HG02763 (cell line): ENCODE results near the gene MLXIP.

Experiments
- ATAC-seq: cut with Tn5 transposase; IDR thresholded peaks from one replicate; pipeline ENCODE4 v1.9.1; 2021; ENCODE audit warnings: mild to moderate bottlenecking, moderate library complexity; ENCODE audit not compliant: unreplicated experiment

The MLXIP gene

DNA sequence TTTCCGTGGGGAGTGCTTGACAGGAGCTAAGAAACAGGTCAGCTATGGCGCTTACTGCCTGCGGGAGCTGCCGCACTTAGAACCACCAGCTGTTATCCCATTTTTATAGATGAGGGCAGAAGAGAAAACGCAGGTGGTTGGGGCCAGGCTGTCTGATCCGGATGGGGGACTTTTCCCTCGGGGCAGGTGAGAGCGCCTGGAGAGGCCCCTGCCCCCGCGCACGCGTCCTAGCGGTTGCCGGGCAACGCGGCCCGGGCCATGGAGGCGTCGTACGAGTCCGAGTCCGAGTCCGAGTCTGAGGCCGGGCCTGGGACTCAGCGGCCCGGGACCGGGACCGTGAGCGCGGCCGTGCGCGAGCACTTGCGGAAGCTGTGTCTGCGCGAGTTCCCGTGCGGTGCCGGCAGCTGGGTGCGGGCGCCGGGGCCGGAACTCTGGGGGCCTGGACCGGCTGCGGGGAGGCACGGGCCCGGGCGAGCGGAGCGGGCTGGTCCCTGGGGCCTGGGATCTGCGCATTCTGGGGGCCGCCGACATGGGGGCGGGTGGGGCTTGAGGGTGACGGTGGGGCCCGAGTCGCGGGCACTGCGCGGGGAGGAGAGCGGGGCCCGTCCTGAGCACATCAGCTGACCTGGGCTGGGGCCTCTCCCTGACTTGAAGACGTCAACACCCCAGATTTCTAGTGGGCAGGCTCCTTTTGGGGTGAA is 104.5 kb downstream of the MLXIP start, which contains the start of gene LRRC43:
LRRC43 (plus strand) TSS at position 237 of the 701 bp plus-strand sequence; CDS start at position 259, 22 bp downstream.
- ATAC-seq: no peak

DNA sequence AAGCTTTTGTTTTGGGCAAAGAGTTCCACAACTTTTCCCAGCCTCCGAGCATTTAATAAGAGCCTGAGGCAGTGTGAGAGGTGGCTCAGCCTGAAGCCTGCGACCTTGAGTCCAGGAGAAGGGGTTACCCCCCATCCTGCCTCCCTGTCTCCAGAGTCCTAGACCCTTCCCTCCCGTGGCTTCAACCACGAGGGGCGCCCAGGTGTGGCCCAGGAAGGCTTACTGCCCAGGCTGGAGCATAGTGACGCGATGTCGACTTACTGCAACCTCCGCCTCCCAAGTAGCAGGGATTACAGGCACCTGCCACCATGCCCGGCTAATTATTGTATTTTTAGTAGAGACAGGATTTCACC is 105.0 kb downstream of the MLXIP start:
- ATAC-seq: no peak

DNA sequence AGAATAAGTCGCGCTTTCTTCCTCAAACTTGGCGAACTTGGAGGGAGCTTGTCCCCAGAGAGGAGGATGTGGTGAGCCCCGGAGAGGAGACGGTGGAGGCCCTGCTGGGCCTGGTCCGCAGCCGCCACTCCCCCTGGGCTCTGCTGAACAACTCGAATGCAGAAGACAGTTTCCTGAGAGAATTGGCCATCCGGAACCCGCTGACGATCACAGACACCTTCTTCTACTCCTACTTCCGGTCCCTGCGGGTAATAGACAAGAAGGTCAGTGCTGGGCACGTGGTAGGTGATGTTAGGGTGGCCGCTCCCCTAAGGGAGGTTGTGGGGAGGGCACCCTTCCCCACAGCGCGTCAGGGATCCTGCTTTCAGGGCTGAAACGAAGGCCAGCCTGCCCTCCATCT is 106.0 kb downstream of the MLXIP start:
- ATAC-seq: no peak

DNA sequence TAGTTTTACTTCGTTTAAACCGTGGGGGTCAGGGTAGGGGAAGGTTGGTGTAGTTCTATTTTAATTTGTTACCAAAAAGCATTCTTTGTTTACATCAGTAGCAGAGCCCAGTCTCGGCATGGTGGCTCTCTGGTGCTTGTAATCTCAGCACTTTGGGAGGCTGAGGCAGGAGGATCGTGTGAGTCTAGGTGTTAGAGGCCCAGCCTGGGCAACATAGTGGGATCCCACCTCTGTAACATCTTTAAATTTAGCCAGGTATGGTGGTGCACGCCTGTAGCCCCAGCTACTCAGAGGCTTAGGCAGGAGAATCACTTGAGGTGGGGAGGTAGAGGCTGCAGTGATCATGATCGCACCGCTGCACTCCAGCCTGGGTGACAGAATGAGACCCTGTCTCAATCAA is 106.5 kb downstream of the MLXIP start:
- ATAC-seq: no peak

DNA sequence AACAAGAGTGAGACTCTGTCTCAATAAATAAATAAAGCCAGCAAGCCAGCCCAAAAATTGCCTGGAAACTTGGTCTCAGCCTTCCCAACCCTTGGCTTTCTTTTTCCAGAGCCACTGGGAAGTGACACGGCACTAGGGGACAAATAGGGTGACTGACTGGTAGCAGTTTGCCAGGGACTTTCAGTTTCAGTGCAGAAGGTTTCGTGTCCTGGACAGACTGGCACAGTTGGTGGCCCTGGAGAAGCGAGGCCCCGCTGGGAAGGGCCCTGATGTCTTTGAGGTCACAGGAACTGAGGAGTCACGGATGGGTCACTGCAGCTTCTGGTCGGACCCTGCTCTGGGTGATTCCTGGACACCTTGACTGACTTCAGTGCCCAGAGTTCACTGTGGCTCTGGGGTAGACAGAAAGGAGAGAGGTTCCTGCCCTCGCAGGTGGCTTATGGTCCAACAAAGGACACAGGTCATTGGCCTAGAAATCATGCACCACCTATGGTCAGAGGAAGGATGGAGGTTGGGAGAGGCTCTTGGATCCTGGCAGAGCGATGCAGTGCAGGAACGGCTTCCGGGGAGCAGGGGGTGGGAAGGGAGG is 107.0 kb downstream of the MLXIP start:
- ATAC-seq: no peak

DNA sequence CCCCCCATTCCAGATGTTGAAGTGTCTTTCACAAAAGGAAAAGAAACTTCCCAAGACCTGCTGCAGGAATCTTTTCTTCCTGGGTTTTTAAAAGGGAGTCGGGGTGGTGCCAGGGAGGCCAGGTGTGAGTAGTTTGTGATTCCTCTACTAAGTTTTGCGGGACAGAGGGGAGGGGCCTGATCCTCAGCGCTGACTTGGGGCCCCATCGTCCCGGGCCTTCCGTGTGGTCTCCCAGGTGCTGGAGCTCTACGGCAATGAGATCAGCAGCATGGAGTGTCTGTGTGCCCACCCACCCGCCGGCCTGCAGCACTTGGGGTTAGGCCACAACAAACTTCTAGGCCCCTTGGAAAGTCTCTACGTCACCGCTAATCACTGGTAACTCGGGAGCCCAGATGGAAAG is 108.9 kb downstream of the MLXIP start:
- no peak for ATAC-seq

DNA sequence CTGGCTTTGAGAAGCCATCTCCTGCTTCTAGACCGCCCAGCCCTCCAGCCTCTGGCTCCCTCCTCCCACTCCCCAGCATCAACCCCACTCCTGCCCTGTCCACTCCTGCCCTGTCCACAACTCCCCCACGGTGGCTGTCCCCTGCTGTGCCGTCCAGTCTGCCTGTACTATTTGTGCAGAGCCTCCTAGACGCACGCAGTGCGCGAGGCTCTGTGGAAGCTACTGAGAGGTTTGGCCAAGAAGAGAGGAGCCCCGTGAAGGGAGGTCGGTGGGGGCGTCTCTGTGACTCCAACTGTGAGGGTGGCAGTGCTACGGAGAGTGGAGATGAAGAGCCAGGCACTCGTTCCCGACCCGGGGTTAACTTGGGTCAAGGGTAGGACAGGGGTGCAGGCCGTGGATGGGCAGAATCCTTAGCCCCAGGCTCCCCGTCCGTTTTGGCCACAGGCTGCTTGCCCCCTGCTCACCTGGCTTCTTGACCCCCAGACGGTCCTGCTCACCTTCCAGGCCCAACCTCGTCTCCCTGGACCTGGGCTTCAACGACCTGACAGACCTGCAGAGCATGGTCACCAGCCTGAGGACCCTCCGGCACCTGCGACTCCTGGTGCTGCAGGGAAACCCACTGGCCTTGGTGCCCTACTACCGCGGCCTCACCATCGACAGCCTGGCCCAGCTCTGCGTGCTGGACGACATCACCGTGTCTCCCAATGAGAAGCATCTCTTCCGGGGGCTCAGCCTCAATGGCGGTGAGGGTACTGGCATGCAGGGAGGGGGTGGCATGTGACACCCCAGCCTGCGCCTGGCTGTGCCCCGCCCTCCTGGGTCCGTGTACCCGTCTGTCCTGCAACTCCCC is 111.3 kb downstream of the MLXIP start:
- no peak for ATAC-seq

DNA sequence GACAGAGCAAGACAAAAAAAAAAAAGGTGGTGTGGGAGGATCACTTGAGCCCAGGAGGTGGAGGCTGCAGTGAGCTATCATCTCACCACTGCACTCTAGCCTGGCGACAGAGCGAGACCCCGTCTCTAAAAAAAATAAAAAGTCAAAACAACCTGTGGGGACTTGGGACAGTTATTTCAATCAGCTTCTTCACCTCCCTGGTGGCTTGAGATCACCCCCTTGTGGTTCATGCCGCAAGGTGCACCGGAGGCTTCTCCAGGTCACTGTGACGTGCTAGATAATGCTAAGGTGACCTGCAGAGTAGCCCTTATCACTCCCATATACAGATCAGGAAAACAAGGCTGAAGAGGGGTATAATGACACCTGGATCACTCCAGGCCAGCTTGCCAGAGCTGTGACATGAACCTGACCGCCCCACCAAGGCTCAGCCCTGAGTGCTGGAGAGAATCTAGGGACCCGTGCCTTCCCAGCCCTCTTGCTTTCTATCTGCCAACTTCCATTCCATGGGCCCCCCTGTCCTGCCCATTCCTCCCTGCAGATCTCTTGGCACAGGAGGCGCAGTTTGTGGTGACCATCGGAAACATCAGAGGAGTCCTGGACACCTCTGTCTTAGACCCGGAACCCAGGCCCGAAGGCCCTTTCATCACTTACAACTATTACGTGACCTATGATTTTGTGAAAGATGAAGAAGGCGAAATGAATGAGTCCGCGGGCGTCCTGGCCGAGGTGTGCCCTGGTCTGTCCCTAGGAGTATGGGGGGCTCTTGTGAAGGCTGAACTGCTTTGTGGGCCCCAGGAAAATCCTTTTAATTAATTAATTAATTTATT is 112.5 kb downstream of the MLXIP start:
- no peak for ATAC-seq

DNA sequence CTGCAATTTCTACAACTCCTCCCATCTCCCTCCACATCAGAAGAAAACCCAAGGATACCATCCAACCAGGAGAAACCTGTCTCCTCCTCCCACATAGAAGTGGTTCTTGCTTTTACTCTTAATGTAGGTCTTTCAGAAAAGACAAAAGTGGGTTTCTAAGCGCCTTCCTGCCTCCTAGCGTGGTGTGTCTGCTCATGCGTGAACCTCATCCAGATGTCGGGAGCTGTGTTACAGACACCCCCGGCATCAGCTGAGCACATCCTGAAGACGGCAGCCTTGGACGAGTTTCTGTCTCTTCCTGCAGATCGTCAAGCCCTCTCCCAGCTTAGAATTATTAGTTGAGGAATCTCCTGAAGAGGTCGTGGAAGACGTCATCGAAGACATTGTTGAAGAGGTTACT is 113.9 kb downstream of the MLXIP start:
- ATAC-seq: no peak

DNA sequence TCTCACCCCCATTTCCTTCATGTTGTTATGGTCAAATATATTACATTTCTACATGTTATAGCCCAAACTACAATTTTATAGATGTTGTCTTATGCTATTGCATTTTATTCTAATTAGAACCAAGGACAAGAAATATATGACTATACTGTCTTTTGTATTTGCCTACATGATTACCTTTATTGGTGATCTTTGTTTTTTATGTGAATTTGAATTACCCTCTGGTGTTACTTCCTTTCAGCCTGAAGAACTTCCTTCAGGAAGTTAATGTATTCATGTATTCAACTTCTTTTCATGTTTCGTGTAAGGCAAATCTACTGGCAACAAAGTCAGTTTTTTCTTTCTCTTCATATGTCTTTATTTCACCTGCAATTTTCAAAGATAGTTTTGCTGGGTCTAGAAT is 116.2 kb downstream of the MLXIP start:
- no peak for ATAC-seq

DNA sequence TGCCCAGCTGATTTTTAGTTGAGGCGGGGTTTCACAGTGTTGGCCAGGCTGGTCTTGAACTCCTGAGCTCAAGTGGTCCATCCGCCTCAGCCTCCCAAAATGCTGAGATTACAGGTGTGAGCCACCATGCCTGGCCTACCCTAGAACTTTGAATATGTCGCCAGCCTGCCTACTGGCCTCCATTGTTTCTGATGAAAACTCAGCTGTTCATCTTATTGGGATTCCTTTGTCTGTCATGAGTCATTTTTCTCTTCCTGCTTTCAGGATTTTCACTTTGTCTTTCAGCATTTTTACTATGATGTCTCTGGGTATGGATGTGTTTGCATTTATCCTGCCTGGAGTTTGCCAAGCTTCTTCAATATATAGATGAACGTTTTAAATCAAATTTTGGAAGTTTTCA is 116.8 kb downstream of the MLXIP start:
- ATAC-seq: no peak
